Choroid plexus epithelial cell (primary cell): ENCODE measurements around the gene THOC6.

Experiments
- DNase-seq: peaks from one replicate; pipeline ENCODE4 v3.0.0-alpha.2; 2010; ENCODE audit warnings: low read depth
- H3K4me3 ChIP-seq: 2 replicates; pipeline ENCODE4 v1.5.1; 2011; ENCODE audit warnings: low read depth, mild to moderate bottlenecking, control low read depth, low read length, moderate library complexity
- TF ChIP-seq, protein P1 (sequence below): conservative IDR thresholded peaks from 2 replicates; pipeline ENCODE4 v1.5.1; 2011; ENCODE audit warnings: low read depth, mild to moderate bottlenecking, control low read depth, inconsistent platforms, low read length, moderate library complexity

The THOC6 gene

DNA sequence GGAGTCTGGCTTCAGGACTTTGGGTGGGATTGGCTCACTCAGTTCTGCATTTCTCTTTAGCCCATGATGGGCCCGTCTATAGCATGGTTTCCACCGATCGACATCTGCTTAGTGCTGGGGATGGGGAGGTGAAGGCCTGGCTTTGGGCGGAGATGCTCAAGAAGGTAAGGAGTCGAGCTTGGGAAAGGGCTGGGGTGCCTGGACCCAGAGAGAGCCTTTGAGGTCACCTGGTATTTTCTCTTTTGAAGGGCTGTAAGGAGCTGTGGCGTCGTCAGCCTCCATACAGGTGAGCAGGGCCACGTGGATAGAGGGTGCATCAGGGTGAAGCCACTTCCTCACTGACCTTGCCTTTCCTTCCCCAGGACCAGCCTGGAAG lies 2.2 kb downstream of the THOC6 start:
- TF ChIP-seq, protein P1, sequence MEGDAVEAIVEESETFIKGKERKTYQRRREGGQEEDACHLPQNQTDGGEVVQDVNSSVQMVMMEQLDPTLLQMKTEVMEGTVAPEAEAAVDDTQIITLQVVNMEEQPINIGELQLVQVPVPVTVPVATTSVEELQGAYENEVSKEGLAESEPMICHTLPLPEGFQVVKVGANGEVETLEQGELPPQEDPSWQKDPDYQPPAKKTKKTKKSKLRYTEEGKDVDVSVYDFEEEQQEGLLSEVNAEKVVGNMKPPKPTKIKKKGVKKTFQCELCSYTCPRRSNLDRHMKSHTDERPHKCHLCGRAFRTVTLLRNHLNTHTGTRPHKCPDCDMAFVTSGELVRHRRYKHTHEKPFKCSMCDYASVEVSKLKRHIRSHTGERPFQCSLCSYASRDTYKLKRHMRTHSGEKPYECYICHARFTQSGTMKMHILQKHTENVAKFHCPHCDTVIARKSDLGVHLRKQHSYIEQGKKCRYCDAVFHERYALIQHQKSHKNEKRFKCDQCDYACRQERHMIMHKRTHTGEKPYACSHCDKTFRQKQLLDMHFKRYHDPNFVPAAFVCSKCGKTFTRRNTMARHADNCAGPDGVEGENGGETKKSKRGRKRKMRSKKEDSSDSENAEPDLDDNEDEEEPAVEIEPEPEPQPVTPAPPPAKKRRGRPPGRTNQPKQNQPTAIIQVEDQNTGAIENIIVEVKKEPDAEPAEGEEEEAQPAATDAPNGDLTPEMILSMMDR = no peak
- DNase-seq = no peak
- no peak overlapping the region for H3K4me3 ChIP-seq

GRCh38 chr16:3026609-3027488 lies 3.0 kb downstream of the THOC6 start:
- no peak overlapping the region for H3K4me3 ChIP-seq
- no peak for DNase-seq
- TF ChIP-seq, protein P1 = no peak

GRCh38 chr16:3027489-3027795 lies 3.6 kb downstream of the THOC6 start:
- TF ChIP-seq, protein P1 = no peak
- no peak for DNase-seq
- no peak overlapping the region for H3K4me3 ChIP-seq

DNA sequence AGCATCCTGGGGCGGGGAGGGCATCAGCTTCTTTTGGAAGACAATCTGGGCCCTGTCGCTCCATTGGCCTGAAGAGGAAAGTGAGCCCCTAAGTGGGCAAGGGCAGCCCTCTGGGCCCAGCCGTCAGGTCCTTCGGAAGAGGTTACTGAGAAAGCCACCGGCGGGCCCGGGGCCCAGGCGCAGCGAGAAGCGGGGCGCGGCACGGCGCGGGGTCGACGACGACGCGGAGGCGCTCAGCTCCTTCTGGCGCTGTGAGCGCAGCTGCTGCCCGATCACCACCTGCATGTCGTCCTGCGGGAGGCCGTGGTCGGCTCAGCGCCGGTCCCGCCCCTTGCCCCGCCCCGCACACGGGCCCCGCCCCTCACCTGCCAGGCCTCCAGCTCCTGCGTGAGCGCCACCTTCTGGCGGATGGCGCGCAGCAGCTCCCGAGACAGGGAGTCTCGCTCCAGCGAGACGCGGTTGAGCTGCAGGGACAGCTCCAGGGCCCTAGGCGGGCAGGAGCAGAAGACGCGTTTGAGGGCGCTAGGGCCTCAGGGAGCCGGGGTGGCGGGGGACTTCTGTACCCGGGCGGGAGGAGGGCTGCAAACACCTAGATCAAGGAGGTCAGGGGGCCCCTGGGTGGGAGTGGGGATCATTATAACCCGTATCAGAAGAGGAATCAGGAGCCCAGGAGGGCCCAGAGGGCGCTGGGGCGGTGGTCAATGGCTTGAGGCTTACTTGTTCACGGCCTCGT lies 4.3 kb downstream of the THOC6 start:
- H3K4me3 ChIP-seq = no peak overlapping the region
- peak; percentile 81 for DNase-seq
- TF ChIP-seq, protein P1 = peak; percentile 72

DNA sequence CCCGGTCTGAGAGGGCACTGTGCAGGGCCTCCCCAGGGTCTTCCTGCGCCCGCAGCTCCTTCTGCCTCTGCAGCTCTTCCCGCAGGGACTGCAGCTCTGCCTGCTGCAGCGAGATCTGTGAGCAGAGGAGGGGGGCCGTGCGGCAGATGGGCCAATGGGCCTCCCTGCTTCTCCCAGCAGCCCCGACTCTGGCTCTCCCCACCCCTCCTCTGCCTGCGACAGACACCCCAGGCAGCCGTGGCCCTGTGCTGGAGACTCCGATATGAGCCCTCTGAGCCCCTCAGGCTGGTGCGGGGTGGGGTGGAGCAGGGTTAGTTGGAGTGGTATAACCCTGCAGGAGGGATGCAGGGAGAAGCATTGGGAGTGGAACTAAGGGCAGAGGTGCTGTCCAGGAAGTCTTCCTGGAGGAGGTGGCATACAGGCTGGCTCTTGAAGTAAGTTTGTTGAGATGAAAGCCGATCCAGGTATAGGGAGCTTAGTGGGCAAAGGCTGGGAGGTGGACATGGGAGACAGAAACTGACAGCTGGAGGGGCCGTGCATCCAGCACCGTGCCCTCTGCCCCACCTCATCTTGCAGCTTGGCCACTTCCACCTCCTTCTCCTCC lies 5.0 kb downstream of the THOC6 start:
- no peak for DNase-seq
- H3K4me3 ChIP-seq = no peak overlapping the region
- TF ChIP-seq, protein P1 = no peak

DNA sequence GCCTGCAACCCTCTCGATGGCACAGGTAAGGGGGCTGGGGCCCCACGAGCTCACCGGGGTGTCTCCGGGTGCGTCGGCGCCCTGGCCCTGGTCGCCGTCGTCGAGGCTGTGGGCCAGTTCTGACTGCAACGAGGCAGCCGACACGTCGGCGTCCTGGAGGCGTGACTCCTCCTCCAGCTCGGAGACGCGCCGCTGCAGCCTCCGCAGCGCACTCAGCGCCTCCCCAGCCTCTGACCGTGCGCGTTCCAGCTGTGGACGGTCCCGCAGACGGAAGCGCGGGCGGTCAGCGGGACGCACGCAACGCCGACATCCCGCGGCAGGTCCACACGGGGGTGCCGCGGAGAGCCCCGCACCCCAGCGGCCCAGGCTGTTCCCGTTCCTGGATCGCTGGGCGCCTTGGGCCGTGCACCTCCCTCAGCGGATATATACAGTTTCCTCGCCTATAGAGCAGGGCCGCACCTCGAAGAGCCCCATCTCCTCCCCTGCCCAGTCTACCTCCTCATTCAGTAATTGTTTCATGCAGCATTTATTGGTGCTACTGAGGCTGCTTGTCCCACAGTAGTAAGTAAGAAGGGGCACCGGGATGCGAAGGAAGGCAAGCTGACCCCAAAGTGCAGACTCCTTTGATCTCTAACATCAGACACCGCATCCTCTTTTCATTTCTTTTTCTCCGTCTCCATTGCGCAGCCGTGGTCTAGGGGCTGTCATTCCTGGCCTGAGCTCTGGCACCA lies 5.8 kb downstream of the THOC6 start:
- TF ChIP-seq, protein P1 = no peak
- peak overlapping the region; percentile 29 for H3K4me3 ChIP-seq
- peak; percentile 38 for DNase-seq
